COLO668 (cell line): ENCODE measurements around the gene NOS1.

Experiments used
- DNase-seq: peaks from one replicate; lab custom pipeline; 2025; ENCODE audit not compliant: unreplicated experiment; lab: John Stamatoyannopoulos, UW

Gene NOS1

DNA sequence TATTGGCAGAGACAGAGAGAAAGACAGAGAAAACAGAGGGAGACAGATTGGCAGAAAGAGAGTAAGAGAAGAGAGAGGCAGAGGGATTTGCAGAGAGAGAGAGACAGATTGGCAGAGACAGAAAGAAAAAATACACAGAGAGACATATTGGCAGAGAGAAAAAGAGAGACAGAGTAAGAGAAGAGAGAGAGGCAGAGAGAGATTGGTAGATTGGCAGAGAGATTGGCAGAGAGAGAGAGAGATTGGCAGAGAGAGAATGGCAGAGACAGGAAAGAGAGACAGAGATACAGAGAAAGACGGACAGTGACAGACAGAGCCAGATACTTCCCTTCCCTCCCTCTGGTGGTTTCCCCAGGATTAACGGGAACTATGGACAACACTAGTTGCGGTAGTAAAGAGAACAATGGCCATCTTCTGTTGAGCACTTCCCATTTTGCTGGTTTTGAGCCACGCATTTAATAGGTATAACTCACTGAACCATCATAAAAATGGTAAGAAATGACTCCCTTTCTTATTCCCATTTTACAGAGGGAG is 2.6 kb upstream of the NOS1 start:
- no peak for DNase-seq

DNA sequence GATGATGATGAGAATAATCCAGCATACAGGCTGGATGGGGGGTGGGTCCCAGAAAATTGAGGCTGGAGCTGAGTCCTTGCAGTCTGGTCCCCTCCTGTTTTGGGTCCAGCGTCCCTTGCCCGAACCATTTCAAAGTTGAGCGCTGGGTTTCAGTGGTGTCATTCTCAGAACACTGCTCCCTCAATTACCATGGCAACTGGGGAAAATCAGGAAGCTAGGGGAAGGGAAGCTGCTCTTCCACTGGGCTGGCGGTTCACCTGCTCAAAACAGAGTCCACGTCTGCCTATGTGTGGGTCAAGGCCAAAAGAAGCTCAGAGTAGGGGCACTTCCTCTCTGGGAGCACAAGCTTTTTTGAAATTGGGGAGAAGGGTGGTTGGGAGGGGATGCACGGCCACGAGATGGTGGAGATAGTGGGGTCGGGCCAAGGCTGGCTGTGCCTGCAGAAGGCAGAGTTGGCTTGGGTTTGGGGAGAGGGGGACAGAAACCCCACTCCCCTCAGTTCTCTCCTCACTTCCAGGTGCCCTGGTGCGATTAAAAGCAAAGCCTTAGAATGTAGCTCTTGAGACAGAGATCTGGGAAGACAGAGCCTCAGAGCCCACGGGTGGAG is 1.7 kb upstream of the NOS1 start:
- DNase-seq: no peak

- DNase-seq: no peak
These were observed 965 bp upstream of the NOS1 start for GRCh38 chr12:117362391-117362790.

- no peak for DNase-seq
These were observed 479 bp upstream of the NOS1 start for GRCh38 chr12:117361905-117362304.

- DNase-seq: peak; percentile 16
These were observed 677 bp downstream of the NOS1 start for GRCh38 chr12:117360551-117361346.

DNA sequence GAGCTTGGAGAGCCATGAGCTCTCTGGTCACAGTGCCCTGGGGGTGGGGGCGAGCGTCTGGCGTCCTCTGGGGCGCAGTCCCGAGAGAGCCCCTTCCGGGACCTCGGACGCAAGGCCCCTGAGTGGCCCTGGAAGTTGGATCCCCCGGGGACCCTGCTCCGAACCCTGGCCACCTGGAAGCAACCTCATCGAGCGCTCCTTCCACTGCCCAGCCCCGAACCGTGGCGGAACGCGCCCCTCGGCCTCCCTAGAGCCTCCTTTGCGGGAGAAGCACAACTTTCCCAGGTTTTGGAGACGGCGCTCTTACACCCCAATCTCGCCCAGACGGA is 1.2 kb downstream of the NOS1 start:
- DNase-seq: no peak

GRCh38 chr12:117359029-117359845 is 2.2 kb downstream of the NOS1 start:
- DNase-seq: no peak

DNA sequence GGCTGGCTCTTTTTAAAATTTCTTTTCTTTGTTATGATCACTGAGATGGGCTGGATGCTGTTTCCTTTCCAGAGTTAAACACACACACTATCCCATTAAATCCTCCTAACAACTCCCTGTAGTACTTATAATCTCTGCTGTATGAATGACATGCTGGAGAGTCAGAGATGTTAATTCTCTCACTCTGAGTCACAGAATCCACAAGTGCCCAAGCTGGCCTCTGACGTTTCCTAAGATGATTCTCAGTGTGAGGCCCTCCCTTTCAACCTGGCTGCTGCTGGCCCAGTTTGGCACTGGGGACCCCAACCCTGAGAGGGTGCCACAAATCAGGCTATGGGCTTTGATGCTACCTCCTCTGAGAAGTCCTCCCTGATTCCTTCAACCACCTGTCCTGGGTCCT is 5.4 kb downstream of the NOS1 start:
- no peak for DNase-seq

DNA sequence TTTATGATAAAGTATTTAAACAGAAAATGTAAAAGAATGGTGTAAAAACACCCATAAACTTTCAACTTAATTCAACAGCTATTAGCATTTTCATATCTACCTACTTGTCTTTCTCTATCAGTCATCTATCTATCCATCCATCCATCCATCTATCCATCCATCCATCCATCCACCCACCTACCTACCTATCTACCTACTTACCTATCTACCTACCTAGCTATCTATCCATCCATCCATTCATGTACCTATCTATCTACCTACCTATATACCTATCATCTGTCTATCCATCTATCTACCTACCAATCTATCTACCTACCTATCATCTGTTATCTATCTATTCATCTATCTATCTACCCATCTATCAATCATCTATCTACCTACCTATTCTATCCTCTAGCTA is 8.5 kb downstream of the NOS1 start:
- DNase-seq: no peak

DNA sequence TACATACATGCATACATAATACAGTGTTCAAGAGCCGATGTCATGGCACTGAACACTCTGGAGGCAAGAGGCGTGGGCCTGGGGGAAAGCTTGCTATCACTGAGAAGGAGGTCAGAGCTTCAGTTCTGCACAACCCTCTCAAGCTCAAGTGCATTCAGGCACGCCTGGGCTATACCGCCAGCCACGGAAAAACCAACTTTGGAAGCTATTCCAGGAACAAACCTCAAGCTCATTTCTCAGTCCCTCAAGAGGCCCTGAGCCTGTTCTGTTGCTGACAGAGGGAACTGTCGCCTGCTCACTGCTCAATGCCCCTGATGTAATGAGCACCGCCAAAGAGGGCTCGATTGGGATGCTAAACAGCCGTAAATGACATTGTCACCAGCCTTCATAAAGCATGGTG is 9.2 kb downstream of the NOS1 start:
- DNase-seq: no peak

GRCh38 chr12:117350140-117350539 is 11.3 kb downstream of the NOS1 start:
- no peak for DNase-seq

DNA sequence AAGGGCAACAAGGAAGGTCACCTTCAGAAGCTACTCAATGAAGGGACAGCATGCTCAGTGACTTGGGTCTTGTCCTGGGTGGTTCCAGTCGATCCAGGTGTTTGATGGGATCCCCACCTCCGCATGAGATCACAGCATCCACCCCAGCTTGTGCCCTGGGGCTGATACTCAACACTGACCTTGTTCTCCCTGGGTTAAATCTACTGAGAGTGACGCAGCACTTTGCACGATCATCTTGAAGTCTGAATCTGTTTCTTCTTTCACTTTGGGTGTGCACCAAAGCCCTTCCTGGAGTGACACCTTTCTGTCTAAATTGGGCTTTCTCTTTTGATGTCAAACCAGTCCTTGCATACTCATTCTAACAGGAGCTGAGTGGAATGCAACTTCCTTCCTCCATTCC is 13.8 kb downstream of the NOS1 start:
- DNase-seq: no peak

DNA sequence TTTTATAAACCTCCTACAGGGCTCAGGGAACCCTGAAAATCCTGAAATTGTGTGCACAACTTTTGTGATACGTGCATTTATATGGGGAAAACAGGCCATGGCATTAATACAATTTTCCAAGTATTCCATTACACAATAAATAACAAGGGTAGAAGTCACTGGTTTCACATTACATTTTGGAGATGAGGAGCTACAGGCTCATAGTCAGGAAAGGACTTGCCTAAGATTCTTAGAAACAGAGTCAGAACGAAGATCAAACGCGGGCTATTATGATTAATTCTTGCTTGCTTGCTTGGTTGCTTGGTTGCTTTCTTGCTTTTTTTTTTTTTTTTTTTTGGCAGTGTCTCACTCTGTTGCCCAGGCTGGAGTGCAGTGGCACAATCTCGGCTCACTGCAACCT is 16.7 kb downstream of the NOS1 start:
- no peak for DNase-seq

- DNase-seq: no peak
These were observed 17.6 kb downstream of the NOS1 start for GRCh38 chr12:117343849-117344248.

- DNase-seq: no peak
These were observed 18.1 kb downstream of the NOS1 start for GRCh38 chr12:117343296-117343695.

GRCh38 chr12:117342682-117343081 is 18.7 kb downstream of the NOS1 start:
- no peak for DNase-seq

- no peak for DNase-seq
These were observed 19.2 kb downstream of the NOS1 start for GRCh38 chr12:117342247-117342646.

DNA sequence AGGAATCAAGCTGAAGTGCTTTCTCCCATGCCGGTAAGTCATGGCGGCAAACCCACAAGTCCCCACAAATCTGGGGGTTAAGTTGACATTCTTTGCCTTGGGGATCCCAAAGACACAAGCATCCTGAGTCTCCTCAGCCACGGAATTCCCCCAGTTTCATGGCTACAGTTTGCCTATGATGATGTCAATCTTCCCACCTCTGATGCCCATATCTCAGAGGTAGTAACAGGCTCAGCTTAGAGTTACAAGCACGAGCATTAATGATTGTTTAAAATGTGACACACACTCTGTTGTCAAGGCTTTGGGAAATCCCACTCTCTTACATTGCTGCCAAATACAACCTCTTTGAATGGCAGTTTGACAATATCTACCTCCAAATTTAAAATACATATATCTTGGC is 22.3 kb downstream of the NOS1 start:
- no peak for DNase-seq

DNA sequence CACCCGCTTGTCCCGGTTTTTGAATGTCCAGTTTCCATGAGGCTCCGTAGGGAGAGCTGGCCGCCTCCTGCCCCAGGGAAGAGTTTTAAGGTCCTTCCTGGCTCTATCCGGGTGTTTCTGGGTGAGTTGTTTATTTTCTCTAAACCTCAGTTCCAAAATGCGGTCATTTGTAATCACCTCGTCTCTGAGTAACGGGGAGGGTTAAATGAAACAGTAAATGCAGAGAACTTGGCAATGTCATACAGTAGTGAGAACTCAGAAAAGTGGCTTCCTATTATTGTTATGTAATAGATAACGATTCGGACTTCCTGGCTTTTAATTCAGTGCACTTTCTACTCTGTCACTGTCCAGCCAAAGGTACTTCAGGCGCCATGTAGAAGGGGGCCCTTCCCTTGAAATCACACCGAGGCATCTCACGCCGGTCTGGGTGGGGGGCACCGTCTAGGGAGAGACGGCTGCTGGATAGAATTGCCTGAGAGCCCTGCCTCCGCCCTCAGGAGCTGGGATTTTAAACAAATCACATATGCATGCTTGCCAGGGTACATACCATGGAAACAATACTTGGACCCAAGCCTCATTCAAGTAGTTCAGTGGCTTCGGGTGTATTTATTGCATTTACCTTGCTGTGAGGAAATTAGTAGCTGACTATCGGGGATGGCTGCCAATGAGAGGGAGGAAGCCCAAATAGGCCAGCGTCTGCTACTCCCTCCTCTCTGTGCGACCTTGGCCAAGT is 26.4 kb downstream of the NOS1 start:
- no peak for DNase-seq

DNA sequence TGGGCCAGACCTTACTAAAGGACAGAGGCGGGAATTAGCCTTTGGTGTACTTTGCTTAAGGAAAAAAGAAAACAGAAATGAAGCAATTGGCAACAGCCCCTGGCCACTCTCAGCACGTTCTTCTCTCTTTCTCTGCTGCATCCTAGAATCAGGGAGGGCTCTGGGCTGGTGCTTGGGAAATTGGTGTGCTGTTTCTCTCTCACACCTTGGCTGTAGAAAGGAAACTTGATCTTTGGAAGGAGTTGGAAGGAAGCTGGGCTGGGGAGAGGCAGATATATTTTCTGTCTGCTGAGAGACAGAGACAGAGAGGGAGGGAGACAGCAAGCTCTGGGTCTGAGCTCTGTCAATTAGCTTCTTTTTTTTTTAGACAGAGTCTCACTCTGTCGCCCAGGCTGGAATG is 27.4 kb downstream of the NOS1 start:
- no peak for DNase-seq

DNA sequence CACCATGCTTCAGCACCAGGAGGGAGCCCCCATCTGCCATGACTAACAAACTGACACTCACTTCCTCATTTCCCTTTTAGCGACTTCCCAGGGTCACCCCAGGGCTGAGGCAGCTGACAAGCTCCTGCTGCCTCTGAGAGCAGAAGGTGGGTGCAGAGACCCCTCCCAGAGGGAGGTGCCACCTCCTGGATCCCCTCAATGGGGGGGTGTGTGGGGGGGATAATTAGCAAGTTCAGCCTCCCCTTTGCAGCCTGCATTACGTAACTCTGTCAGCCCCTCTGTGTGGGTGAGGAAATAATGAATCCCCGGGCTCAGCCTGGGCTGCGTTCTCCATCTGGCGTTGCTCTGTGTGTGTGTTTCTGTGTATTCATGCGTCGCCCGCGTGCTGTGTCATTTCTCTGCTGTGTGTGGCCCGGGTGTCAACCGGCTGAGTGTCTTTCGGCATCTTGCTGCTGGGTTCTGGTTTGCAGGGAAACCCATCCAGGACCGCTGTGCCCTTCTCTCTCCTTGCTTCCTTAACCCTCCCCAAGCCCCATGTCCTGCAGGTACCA is 28.0 kb downstream of the NOS1 start:
- DNase-seq: no peak
